Endothelial cell (in vitro differentiated cells): ENCODE results near the gene ACTL7B. TPM values are rescaled to one million over a fixed set of nuclear protein-coding genes. Genes with fewer than 3 reads are reported as not detected.

Source experiments
- DNase-seq: peaks from one replicate; pipeline ENCODE4 v3.0.0; 2021; ENCODE audit warnings: low spot score
- H3K27ac Mint-ChIP-seq: one replicate; pipeline ENCODE4 v1.8.0; 2021; ENCODE audit warnings: mixed read lengths, inconsistent platforms; ENCODE audit not compliant: unreplicated experiment
- H3K27me3 Mint-ChIP-seq: one replicate; pipeline ENCODE4 v1.8.0; 2021; ENCODE audit warnings: mild to moderate bottlenecking, moderate library complexity, mixed read lengths, inconsistent platforms; ENCODE audit not compliant: unreplicated experiment
- H3K36me3 Mint-ChIP-seq: one replicate; pipeline ENCODE4 v1.8.0; 2021; ENCODE audit warnings: mild to moderate bottlenecking, low read depth, mixed read lengths, inconsistent platforms; ENCODE audit not compliant: unreplicated experiment
- H3K4me1 Mint-ChIP-seq: one replicate; pipeline ENCODE4 v1.8.0; 2021; ENCODE audit warnings: mild to moderate bottlenecking, mixed read lengths, inconsistent platforms; ENCODE audit not compliant: unreplicated experiment
- H3K4me3 Mint-ChIP-seq: one replicate; pipeline ENCODE4 v1.8.0; 2021; ENCODE audit warnings: mild to moderate bottlenecking, mixed read lengths, inconsistent platforms; ENCODE audit not compliant: unreplicated experiment
- H3K9me3 Mint-ChIP-seq: one replicate; pipeline ENCODE4 v1.8.0; 2021; ENCODE audit warnings: mixed read lengths, inconsistent platforms; ENCODE audit not compliant: unreplicated experiment
- CTCF ChIP-seq: fragments of 200-600 bp; sonication (generic); IDR thresholded peaks from one replicate; pipeline ENCODE4 v1.5.0; 2021; ENCODE audit warnings: antibody characterized with exemption; ENCODE audit not compliant: unreplicated experiment
- total RNA-seq: library from RNA; stranded (reverse); fragmentation: NEBNext Ultra II Directional; extraction: Animal tissue kit (Norgen Biotek cat#: 25700); gene quantifications from one replicate; pipeline ENCODE4 v1.2.1, GENCODE V29; 2021; ENCODE audit not compliant: unreplicated experiment

The ACTL7B gene
- total RNA-seq, 1 donor from 2014 or later = not detected

GRCh38 chr9:108861464-108861863 is 5.7 kb upstream of the ACTL7B start:
- no peak overlapping the region for H3K4me3 Mint-ChIP-seq
- peaks cover 5% of the 10 kb centered on the region for H3K36me3 Mint-ChIP-seq
- H3K27me3 Mint-ChIP-seq = peaks cover 7% of the 10 kb centered on the region
- no peaks in the 10 kb centered on the region for H3K4me1 Mint-ChIP-seq
- no peak for DNase-seq
- TF ChIP-seq CTCF = no peak
- H3K9me3 Mint-ChIP-seq = no peaks in the 10 kb centered on the region
- no peak overlapping the region for H3K27ac Mint-ChIP-seq

GRCh38 chr9:108860764-108861163 is 5.0 kb upstream of the ACTL7B start:
- Mint-ChIP-seq H3K27ac (no peak overlapping the region), H3K27me3 (peaks cover 11% of the 10 kb centered on the region), H3K4me3 (no peak overlapping the region), H3K4me1 (no peaks in the 10 kb centered on the region), H3K36me3 (peaks cover 5% of the 10 kb centered on the region), H3K9me3 (no peaks in the 10 kb centered on the region)
- DNase-seq = no peak
- no peak for TF ChIP-seq CTCF

DNA sequence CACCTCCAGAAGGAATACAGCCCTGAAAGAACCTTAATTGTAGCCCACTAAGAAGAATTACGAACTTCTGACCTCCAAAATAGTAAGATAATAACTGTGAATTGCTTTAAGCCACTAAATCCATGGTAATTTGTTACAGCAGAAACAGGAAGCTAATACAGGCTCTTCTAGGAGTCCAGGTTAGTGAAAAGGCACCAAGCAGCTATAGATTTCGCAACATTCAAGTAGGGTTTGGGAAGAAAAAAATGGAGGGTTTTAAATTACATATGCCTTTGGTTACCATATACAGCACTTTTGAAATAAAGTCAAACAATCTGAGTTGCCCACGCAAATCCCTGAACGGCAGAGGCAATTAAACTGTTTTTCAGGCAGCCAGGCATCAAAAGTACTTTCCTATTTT is 4.6 kb upstream of the ACTL7B start:
- Mint-ChIP-seq H3K4me1 (no peaks in the 10 kb centered on the region), H3K9me3 (no peaks in the 10 kb centered on the region), H3K36me3 (peaks cover 5% of the 10 kb centered on the region), H3K27ac (no peak overlapping the region), H3K27me3 (peaks cover 11% of the 10 kb centered on the region), H3K4me3 (no peak overlapping the region)
- no peak for DNase-seq
- TF ChIP-seq CTCF = no peak

DNA sequence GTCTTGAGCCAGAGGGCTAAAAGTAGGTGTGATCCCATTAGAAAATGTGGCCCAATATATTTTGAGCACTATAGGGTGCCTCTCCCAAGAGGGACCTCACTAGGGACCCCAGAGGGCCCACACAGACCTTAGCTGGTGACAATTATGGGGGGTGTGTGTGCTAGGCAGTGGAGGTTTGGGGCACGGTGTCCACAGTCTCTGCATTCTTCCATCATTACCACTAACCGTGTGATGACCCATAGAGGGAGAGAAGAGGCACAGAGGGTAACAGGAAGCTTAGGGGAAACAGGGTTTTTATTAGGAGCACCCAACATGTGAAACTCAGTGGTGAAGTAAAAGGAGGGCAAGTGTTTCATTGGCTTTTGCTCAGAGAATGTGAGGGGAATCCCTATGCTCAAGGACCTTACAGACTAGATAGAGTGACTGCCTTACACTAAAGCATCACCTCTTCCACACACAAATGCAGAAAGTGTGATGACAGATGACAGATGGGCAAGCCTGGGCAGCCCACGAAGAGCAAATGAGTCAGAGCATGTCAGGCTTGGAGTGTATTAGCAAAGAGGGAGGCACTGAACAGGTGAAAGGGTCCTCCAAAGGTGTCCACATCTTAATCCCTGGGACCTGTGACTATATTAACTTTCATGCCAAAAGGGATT is 3.8 kb upstream of the ACTL7B start:
- Mint-ChIP-seq H3K9me3 (no peaks in the 10 kb centered on the region), H3K4me1 (no peaks in the 10 kb centered on the region), H3K27ac (no peak overlapping the region), H3K27me3 (peaks cover 11% of the 10 kb centered on the region), H3K4me3 (no peak overlapping the region), H3K36me3 (peaks cover 5% of the 10 kb centered on the region)
- TF ChIP-seq CTCF = no peak
- no peak for DNase-seq

DNA sequence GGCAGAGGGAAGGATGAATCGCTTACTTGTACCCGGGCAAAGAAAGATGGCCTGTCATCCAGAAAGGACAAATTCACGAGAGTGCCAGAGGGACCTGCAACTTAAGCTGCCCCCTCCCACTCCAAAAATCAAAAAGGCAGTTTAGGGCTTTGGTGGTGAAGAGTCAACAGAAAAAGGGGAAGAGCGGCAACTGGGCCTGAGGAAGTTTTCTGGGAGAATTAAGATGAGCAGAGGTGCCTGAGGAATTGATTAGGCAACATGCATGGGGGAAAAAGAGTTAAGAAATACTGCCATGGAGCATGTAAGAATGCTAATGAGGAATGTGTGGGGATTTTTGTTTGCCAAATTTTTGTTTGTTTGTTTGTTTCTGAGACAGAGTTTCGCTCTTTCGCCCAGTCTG is 1.8 kb upstream of the ACTL7B start:
- Mint-ChIP-seq H3K27me3 (peaks cover 11% of the 10 kb centered on the region), H3K4me3 (peak overlapping the region; percentile 22), H3K9me3 (no peaks in the 10 kb centered on the region), H3K27ac (no peak overlapping the region), H3K4me1 (peaks cover under 1% of the 10 kb centered on the region), H3K36me3 (peaks cover 2% of the 10 kb centered on the region)
- no peak for TF ChIP-seq CTCF
- no peak for DNase-seq
